ENCODE results near the gene KIAA0232. TPM values are rescaled to one million over a fixed set of nuclear protein-coding genes. Genes with fewer than 3 reads are reported as not detected.
"Not testable (repeated sequence)": the region's sequence is repeated elsewhere in the genome, so short reads cannot be mapped to it uniquely, and the experiment has no call there.

The KIAA0232 gene
- total RNA-seq, 1 donor from 2014 or later = 44.4 TPM

- no peak for FAIRE-seq
- DNase-seq (ENCODE audit: low spot score in 2 of 2) = no peak
Measured at GRCh38 chr4:6910960-6911874, 128.7 kb downstream of the KIAA0232 start.

GRCh38 chr4:6911917-6912316 lies 129.4 kb downstream of the KIAA0232 start:
- not testable (repeated sequence) for FAIRE-seq

GRCh38 chr4:6912441-6912840 lies 129.9 kb downstream of the KIAA0232 start:
- DNase-seq (ENCODE audit: low spot score in 2 of 2) = no peak
- FAIRE-seq = no peak

More at GRCh38 chr4:6911917-6912316, 129.4 kb downstream of the KIAA0232 start:
- DNase-seq (ENCODE audit: low spot score in 2 of 2) = not testable (repeated sequence)

GRCh38 chr4:6913350-6913905 lies 130.9 kb downstream of the KIAA0232 start:
- no peak for FAIRE-seq

GRCh38 chr4:6914448-6914847 lies 131.9 kb downstream of the KIAA0232 start:
- no peak for FAIRE-seq

More at GRCh38 chr4:6913350-6913905, 130.9 kb downstream of the KIAA0232 start:
- DNase-seq (ENCODE audit: low spot score in 2 of 2) = no peak

GRCh38 chr4:6915041-6916005 lies 132.8 kb downstream of the KIAA0232 start:
- DNase-seq (ENCODE audit: low spot score in 2 of 2) = no peak
- no peak for FAIRE-seq

More at GRCh38 chr4:6914448-6914847, 131.9 kb downstream of the KIAA0232 start:
- no peak for DNase-seq (ENCODE audit: low spot score in 2 of 2)

GRCh38 chr4:6916069-6916586 lies 133.6 kb downstream of the KIAA0232 start:
- FAIRE-seq (no peak), DNase-seq (ENCODE audit: low spot score in 2 of 2) (no peak)

GRCh38 chr4:6916587-6917460 lies 134.3 kb downstream of the KIAA0232 start:
- FAIRE-seq (no peak), DNase-seq (ENCODE audit: low spot score in 2 of 2) (no peak)

GRCh38 chr4:6917461-6918271 lies 135.1 kb downstream of the KIAA0232 start:
- FAIRE-seq (no peak), DNase-seq (ENCODE audit: low spot score in 2 of 2) (no peak)

GRCh38 chr4:6918338-6918737 lies 135.8 kb downstream of the KIAA0232 start:
- FAIRE-seq = no peak

GRCh38 chr4:6920171-6920570 lies 137.6 kb downstream of the KIAA0232 start:
- no peak for FAIRE-seq
- DNase-seq (ENCODE audit: low spot score in 2 of 2) = no peak

More at GRCh38 chr4:6918338-6918737, 135.8 kb downstream of the KIAA0232 start:
- DNase-seq (ENCODE audit: low spot score in 2 of 2) = no peak

- DNase-seq (ENCODE audit: low spot score in 2 of 2) (no peak), FAIRE-seq (no peak)
Measured at GRCh38 chr4:6923507-6923906, 141.0 kb downstream of the KIAA0232 start.

- FAIRE-seq = no peak
- DNase-seq (ENCODE audit: low spot score in 2 of 2) = no peak
Measured at GRCh38 chr4:6924361-6924779, 141.8 kb downstream of the KIAA0232 start.

GRCh38 chr4:6925357-6925836 lies 142.9 kb downstream of the KIAA0232 start:
- no peak for DNase-seq (ENCODE audit: low spot score in 2 of 2)

GRCh38 chr4:6926081-6926480 lies 143.6 kb downstream of the KIAA0232 start:
- FAIRE-seq (no peak), DNase-seq (ENCODE audit: low spot score in 2 of 2) (no peak)

More at GRCh38 chr4:6925357-6925836, 142.9 kb downstream of the KIAA0232 start:
- FAIRE-seq = no peak

GRCh38 chr4:6926681-6927478 lies 144.4 kb downstream of the KIAA0232 start:
- no peak for DNase-seq (ENCODE audit: low spot score in 2 of 2)
- FAIRE-seq = no peak

- no peak for FAIRE-seq
- DNase-seq (ENCODE audit: low spot score in 2 of 2) = no peak
Measured at GRCh38 chr4:6928081-6928480, 145.6 kb downstream of the KIAA0232 start.

Measured in frontal cortex (tissue), 4 donors.